HG02973 (cell line): ENCODE data around the gene ERLIN1.
"Not testable (repeated sequence)": the region's sequence is repeated elsewhere in the genome, so short reads cannot be mapped to it uniquely, and the experiment has no call there.

Source experiments
- ATAC-seq: cut with Tn5 transposase; IDR thresholded peaks from one replicate; pipeline ENCODE4 v1.9.1; 2021; ENCODE audit warnings: moderate library complexity; ENCODE audit not compliant: unreplicated experiment

The ERLIN1 gene

DNA sequence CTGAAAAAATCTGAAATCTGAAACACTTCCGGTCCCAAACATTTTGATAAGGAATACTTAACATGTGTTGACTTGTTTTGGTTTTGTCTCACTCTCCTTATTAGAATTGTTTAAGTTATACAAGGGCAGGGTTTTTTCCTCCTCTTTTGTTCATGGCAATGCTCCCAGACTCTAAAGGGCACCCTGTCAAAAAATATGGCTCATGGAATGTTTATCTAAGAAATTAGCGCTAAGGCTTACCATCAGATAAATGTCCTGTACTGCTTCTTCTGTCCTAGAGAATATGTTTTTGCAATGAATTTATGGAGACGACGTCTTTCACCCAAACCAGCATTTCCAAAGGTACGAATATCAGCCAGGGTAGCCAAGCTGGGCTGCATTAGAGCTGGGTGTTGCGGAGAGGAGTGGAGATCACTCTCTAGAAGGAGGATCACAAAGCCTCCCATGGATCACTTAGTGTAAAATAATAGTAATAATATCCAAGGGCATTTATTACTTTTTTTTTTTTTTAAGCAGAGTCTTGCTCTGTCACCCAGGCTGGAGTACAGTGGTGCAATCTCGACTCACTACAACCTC lies 46.8 kb downstream of the ERLIN1 start:
- no peak for ATAC-seq

- no peak for ATAC-seq
Measured at GRCh38 chr10:100135486-100135885, 50.3 kb downstream of the ERLIN1 start.

DNA sequence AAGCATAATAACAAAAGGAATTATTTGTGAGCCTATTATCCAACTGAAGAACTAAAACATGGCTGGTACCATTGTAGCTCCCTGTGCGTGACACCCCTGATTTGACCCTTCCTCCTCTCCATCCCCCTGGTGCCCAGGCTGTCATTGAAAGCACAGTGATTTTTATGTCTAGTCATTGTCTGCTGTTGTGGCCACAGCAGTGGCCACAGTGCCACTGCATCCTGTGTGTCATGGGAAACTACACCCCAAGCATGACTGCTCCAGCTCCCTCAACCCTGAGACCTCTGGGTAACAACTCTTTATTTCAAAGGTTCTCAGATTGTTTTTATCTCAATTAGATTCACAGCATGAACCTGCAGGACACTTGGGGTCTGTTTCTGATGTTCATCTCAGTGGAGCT lies 52.0 kb downstream of the ERLIN1 start:
- ATAC-seq = no peak

GRCh38 chr10:100132427-100132826 lies 53.4 kb downstream of the ERLIN1 start:
- no peak for ATAC-seq

- no peak for ATAC-seq
Measured at GRCh38 chr10:100131571-100131970, 54.3 kb downstream of the ERLIN1 start.

DNA sequence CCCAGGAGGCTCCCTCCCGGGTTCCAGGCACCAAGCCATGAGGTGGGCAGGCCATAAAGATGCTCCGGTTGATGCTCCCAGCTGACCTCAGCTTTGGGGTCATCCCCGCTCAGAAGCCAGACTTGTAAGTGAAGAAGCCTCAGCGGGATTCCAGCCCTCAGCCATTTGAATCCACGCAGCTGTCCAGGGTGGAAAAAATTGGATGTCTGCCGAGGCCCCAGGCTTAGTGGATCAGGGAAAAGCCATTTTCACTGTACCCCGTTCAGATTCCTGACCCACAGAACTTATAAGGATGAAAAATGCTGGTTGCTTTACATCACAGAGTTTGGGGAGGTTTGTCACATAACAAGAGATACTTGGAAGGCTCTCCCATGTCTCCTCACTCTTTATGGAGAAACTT lies 55.0 kb downstream of the ERLIN1 start:
- ATAC-seq = no peak

GRCh38 chr10:100129424-100129823 lies 56.4 kb downstream of the ERLIN1 start:
- no peak for ATAC-seq

DNA sequence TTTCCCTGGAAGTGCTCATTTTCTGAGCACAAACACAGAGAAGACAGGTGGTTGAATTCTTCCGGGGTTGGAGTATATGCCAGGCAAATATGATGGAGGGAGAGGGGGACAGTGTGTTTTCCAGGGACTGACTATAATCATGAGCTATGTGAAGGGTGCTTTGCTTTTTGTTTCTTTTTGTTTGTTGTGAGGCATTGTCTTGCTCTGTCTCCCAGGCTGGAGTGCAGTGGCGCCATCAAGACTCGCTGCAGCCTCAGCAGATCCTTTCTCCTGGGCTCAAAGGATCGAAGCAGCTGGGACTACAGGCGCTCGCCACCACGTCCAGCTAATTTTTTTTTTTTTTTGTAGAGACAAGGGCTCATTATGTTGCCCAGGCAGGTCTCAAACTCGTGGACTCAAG lies 56.9 kb downstream of the ERLIN1 start:
- ATAC-seq = no peak

GRCh38 chr10:100125335-100125734 lies 60.5 kb downstream of the ERLIN1 start:
- ATAC-seq = not testable (repeated sequence)

- ATAC-seq = no peak
Measured at GRCh38 chr10:100124097-100124496, 61.7 kb downstream of the ERLIN1 start.

- ATAC-seq = no peak
Measured at GRCh38 chr10:100122780-100123179, 63.0 kb downstream of the ERLIN1 start.

DNA sequence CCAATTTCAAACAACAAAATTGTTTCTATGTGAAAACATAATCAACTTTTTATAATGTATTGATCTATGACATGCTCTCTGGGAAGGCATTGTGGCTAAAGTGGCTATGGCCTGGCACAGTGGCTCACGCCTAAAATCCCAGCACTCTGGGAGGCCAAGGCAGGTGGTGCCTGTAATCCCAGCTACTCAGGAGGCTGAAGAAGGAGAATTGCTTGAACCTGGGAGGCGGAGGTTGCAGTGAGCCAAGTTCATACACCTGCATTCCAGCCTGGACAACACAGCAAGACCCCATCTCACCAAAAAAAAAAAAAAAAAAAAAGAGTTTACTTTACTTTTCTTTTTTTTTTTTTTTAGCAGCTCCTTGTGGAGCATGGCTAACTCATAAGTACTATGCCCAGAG lies 65.3 kb downstream of the ERLIN1 start:
- no peak for ATAC-seq

DNA sequence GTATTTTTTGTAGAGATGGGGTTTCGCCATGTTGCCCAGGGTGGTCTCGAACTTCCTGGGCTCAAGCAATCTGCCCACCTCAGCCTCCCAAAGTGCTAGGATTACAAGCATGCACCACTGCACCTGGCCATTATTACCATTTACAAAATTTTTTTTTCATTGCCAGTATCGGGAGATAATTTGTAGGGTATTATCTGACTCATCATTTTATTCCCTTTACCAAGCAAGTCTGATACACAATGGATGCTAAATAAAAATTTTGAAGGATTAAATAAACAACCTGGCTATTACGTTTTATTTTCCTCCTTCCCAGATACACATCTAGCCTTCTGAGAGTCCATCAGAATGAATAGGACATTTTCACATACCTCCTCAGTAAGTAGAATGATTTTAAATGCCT lies 66.1 kb downstream of the ERLIN1 start:
- no peak for ATAC-seq

GRCh38 chr10:100114976-100115770 lies 70.7 kb downstream of the ERLIN1 start:
- no peak for ATAC-seq

GRCh38 chr10:100114460-100114859 lies 71.4 kb downstream of the ERLIN1 start:
- ATAC-seq = no peak

DNA sequence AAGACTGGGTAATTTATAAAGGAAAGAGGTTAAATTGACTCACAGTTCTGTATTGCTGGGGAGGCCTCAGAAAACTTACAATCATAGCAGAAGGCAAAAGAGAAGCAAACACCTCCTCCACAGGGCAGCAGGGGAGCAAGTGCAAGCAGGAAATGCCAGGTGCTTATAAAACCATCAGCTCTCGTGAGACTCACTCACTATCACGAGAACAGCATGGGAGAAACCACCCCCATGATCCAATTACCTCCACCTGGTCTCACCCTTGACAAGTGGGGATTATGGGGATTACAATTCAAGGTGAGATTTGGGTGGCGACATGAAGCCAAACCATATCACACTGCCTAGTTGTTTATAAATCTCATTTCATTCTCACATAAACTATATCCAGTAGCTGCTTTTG lies 76.2 kb downstream of the ERLIN1 start:
- no peak for ATAC-seq

GRCh38 chr10:100106865-100107264 lies 79.0 kb downstream of the ERLIN1 start:
- ATAC-seq = no peak

DNA sequence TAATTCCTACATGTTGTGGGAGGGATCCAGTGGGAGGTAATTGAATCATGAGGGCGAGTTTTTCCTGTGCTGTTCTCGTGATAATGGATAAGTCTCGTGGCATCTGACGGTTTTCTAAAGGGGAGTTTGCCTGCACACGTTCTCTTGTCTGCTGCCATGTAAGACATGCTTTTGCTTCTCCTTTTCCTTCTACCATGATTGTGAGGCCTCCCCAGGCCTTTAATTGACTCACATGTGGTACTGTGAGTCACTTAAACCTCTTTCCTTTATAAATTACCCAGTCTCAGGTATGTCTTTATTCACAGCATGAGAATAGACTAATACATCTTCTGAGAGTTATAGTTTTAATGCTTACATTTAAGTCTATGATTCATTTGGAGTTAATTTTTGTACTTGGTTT lies 81.5 kb downstream of the ERLIN1 start:
- no peak for ATAC-seq

- no peak for ATAC-seq
Measured at GRCh38 chr10:100103581-100103980, 82.2 kb downstream of the ERLIN1 start.

- ATAC-seq = no peak
Measured at GRCh38 chr10:100101192-100102076, 84.4 kb downstream of the ERLIN1 start.

- no peak for ATAC-seq
Measured at GRCh38 chr10:100100651-100101184, 85.1 kb downstream of the ERLIN1 start.
